Astrocyte of the spinal cord (primary cell): ENCODE measurements around the gene CHCHD6.

Experiments used
- DNase-seq: peaks from one replicate; pipeline ENCODE4 v3.0.0; 2011; ENCODE audit warnings: low read depth, low spot score
- H3K4me3 ChIP-seq: 2 replicates; pipeline ENCODE4 v1.5.1; 2011; ENCODE audit warnings: low read depth, mild to moderate bottlenecking, low read length, moderate library complexity
- CTCF ChIP-seq: IDR thresholded peaks from 2 replicates; pipeline ENCODE4 v1.5.1; 2012; ENCODE audit warnings: low read depth, mild to moderate bottlenecking, low read length, inconsistent platforms
- in situ Hi-C: cut with HindIII; loops from 2 replicates; pipeline ENCODE4 v1.10.0; 2017; ENCODE audit warnings: low sequenced_read_pairs

CHCHD6 gene

GRCh38 chr3:126990024-126990700 is 286.1 kb downstream of the CHCHD6 start:
- no peak for DNase-seq
- in situ Hi-C loops, result no loop called here
- no peak overlapping the region for H3K4me3 ChIP-seq
- no peak for TF ChIP-seq CTCF

- TF ChIP-seq CTCF, result no peak
- DNase-seq, result no peak
- H3K4me3 ChIP-seq, result no peak overlapping the region
- in situ Hi-C loops, result no loop called here
These were observed 286.9 kb downstream of the CHCHD6 start for GRCh38 chr3:126990890-126991289.

- H3K4me3 ChIP-seq, result no peak overlapping the region
- in situ Hi-C loops, result no loop called here
- TF ChIP-seq CTCF, result no peak
- no peak for DNase-seq
These were observed 287.5 kb downstream of the CHCHD6 start for GRCh38 chr3:126991366-126992200.

GRCh38 chr3:126992216-126992615 is 288.2 kb downstream of the CHCHD6 start:
- TF ChIP-seq CTCF, result no peak
- no peak overlapping the region for H3K4me3 ChIP-seq
- in situ Hi-C loops, result no loop called here
- DNase-seq, result no peak

GRCh38 chr3:126992776-126993175 is 288.7 kb downstream of the CHCHD6 start:
- in situ Hi-C loops, result no loop called here
- DNase-seq, result no peak
- H3K4me3 ChIP-seq, result no peak overlapping the region
- TF ChIP-seq CTCF, result no peak

GRCh38 chr3:126993436-126993835 is 289.4 kb downstream of the CHCHD6 start:
- H3K4me3 ChIP-seq, result no peak overlapping the region
- no peak for TF ChIP-seq CTCF
- in situ Hi-C loops, result no loop called here
- DNase-seq, result no peak
